GM23338 (cell line): ENCODE data around the gene OR1M1. TPM values are rescaled to one million over a fixed set of nuclear protein-coding genes. Genes with fewer than 3 reads are reported as not detected.

Experiments used
- ATAC-seq: fragments of 200-7000 bp; cut with Tn5 transposase; 3 replicates; pipeline ENCODE4 v1.9.1; 2020
- DNase-seq: peaks from one replicate; pipeline ENCODE4 v3.0.0-alpha.2; 2015; ENCODE audit warnings: low spot score
- H2AFZ ChIP-seq: fragments of 200-600 bp; sonication (generic); 2 replicates; pipeline ENCODE4 v1.8.0; 2016; ENCODE audit warnings: antibody characterized with exemption, mild to moderate bottlenecking, moderate library complexity
- H3F3A ChIP-seq: fragments of 200-600 bp; sonication (generic); replicated peaks from 2 replicates; pipeline ENCODE4 v1.8.0; 2017; ENCODE audit warnings: antibody characterized with exemption, mixed run types, low read depth
- H3K27ac ChIP-seq: fragments of 200-600 bp; sonication (generic); 2 replicates; pipeline ENCODE4 v1.6.1; 2016; ENCODE audit warnings: low read depth
- H3K27me3 ChIP-seq: fragments of 200-600 bp; sonication (generic); 2 replicates; pipeline ENCODE4 v1.8.0; 2016; ENCODE audit warnings: mild to moderate bottlenecking, mixed run types, moderate library complexity; ENCODE audit not compliant: insufficient read depth
- H3K36me3 ChIP-seq: fragments of 200-600 bp; sonication (generic); 2 replicates; pipeline ENCODE4 v1.8.0; 2016; ENCODE audit warnings: mild to moderate bottlenecking; ENCODE audit not compliant: insufficient read depth
- H3K4me1 ChIP-seq: fragments of 200-600 bp; sonication (generic); 2 replicates; pipeline ENCODE4 v1.8.0; 2016; ENCODE audit warnings: mild to moderate bottlenecking, moderate library complexity; ENCODE audit not compliant: insufficient read depth
- H3K4me2 ChIP-seq: fragments of 200-600 bp; sonication (generic); 2 replicates; pipeline ENCODE4 v1.7.1; 2017; ENCODE audit warnings: mixed run types
- H3K4me3 ChIP-seq: fragments of 200-600 bp; sonication (generic); 2 replicates; pipeline ENCODE4 v1.6.1; 2016; ENCODE audit warnings: mixed run types
- H3K79me2 ChIP-seq: fragments of 200-600 bp; sonication (generic); replicated peaks from 2 replicates; pipeline ENCODE4 v1.8.0; 2017; ENCODE audit warnings: mild to moderate bottlenecking; ENCODE audit not compliant: insufficient read depth
- H3K9me2 ChIP-seq: fragments of 200-600 bp; sonication (generic); 2 replicates; pipeline ENCODE4 v1.8.0; 2017; ENCODE audit not compliant: insufficient read depth
- H4K20me1 ChIP-seq: fragments of 200-600 bp; sonication (generic); replicated peaks from 2 replicates; pipeline ENCODE4 v1.8.0; 2017; ENCODE audit warnings: mild to moderate bottlenecking; ENCODE audit not compliant: insufficient read depth
- H3K27ac Mint-ChIP-seq: 2 replicates; pipeline ENCODE4 v1.8.0; 2020; ENCODE audit warnings: inconsistent platforms, mild to moderate bottlenecking, moderate library complexity, mixed read lengths
- H3K27me3 Mint-ChIP-seq: 3 replicates; pipeline ENCODE4 v1.8.0; 2022; ENCODE audit warnings: low read depth, mild to moderate bottlenecking, moderate library complexity, mixed read lengths, inconsistent platforms; ENCODE audit not compliant: insufficient read depth, poor library complexity
- H3K36me3 Mint-ChIP-seq: 3 replicates; pipeline ENCODE4 v1.8.0; 2021; ENCODE audit warnings: low read depth, mild to moderate bottlenecking, inconsistent platforms, moderate library complexity, mixed read lengths
- H3K4me1 Mint-ChIP-seq: 3 replicates; pipeline ENCODE4 v1.8.0; 2020; ENCODE audit warnings: mild to moderate bottlenecking, inconsistent platforms, mixed read lengths
- H3K4me3 Mint-ChIP-seq: 3 replicates; pipeline ENCODE4 v1.8.0; 2021; ENCODE audit warnings: moderate library complexity, mild to moderate bottlenecking, inconsistent platforms, mixed read lengths
- H3K9me3 Mint-ChIP-seq: 3 replicates; pipeline ENCODE4 v1.8.0; 2020; ENCODE audit warnings: moderate library complexity, mild to moderate bottlenecking, inconsistent platforms, mixed read lengths
- CTCF ChIP-seq, 2 experiments: fragments of 200-600 bp in 1 of 2; sonication (generic) in 1 of 2; conservative IDR thresholded peaks; 2 replicates each; pipeline versions ENCODE4 v1.5.1 to v1.6.1; 2016 to 2017; ENCODE audit warnings: antibody characterized with exemption in 2 of 2, low read depth in 2 of 2, mild to moderate bottlenecking in 2 of 2, moderate library complexity in 1 of 2
- NANOG ChIP-seq: IDR thresholded peaks from 2 replicates; pipeline ENCODE4 v1.6.1; 2016; ENCODE audit warnings: antibody characterized with exemption, borderline replicate concordance
- POLR2AphosphoS5 ChIP-seq: IDR thresholded peaks from 2 replicates; pipeline ENCODE4 v1.6.1; 2016; ENCODE audit warnings: antibody characterized with exemption, low read depth
- STAT1 ChIP-seq: IDR thresholded peaks from one replicate; pipeline ENCODE4 v1.6.1; 2016; ENCODE audit warnings: antibody characterized with exemption; ENCODE audit not compliant: unreplicated experiment
- ZNF331 ChIP-seq: fragments of 250-450 bp; sonication (Bioruptor Pico); IDR thresholded peaks from 2 replicates; pipeline ENCODE4 v1.5.0; 2020; ENCODE audit warnings: low read depth, mild to moderate bottlenecking, moderate library complexity
- ZNF462 ChIP-seq: fragments of 250-450 bp; sonication (Bioruptor Pico); IDR thresholded peaks from 2 replicates; pipeline ENCODE4 v1.5.0; 2020; ENCODE audit warnings: mild to moderate bottlenecking, moderate library complexity
- polyA plus RNA-seq: library from polyadenylated mRNA; unstranded; fragments of >200 nt; fragmentation: Nextera tagmentation; extraction: Ambion mirVana; gene quantifications from 2 replicates; pipeline ENCODE4 v1.2.1, GENCODE V29; 2016
- total RNA-seq: library from RNA; depleted of rRNA; stranded (reverse); fragments of >200 nt; shearing (Covaris generic); gene quantifications from 2 replicates; pipeline ENCODE4 v1.2.3, GENCODE V29; 2014
- TF ChIP-seq, protein P1 (sequence below): IDR thresholded peaks from one replicate; pipeline ENCODE4 v1.6.1; 2018; ENCODE audit warnings: antibody characterized with exemption; ENCODE audit not compliant: unreplicated experiment

OR1M1 gene
- total and polyA plus RNA-seq, 2 experiments from 2014 or later: not detected

DNA sequence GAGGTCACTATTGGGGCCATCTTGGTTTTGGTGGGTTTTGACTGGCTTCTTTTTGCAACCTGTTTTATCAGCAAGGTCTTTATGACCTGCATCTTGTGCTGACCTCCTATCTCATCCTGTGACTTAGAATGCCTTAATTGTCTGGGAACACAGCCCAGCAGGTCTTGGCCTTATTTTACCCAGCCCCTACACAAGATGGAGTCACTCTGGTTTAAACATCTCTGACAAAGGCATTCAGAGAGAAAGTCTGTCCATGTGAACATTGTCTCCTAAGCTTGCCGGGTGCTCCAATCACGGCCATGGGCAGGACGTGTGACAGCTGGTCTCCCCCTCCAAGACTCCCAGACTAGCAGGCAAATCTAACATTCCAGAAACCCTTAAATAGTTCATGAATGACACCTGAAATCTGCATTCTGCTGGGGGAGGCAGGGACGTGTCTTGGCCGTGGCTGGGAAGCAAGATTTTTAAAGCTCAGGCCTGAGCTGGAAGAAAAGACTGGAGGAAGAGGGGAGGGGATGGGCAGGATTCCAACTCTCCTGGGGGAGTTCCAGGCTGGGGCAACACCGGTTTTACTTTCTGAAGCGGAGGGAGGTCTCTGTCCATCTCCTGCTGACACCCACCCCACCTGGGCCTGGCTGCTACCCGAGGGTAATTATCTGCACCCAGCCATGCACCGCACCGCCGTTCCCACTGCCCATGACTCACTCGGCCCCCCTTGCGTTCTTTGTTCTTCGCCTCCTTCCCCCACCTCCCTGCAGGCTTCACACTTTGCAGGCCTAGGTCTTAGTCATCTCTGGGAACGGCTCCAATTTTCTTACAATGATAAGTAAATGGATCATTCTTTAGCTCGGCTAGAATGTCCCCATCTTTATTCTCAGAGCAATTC lies 11.6 kb upstream of the OR1M1 start (continued):
- no peak for TF ChIP-seq ZNF462 (CRISPR knock-in tag)
- TF ChIP-seq, protein P1, sequence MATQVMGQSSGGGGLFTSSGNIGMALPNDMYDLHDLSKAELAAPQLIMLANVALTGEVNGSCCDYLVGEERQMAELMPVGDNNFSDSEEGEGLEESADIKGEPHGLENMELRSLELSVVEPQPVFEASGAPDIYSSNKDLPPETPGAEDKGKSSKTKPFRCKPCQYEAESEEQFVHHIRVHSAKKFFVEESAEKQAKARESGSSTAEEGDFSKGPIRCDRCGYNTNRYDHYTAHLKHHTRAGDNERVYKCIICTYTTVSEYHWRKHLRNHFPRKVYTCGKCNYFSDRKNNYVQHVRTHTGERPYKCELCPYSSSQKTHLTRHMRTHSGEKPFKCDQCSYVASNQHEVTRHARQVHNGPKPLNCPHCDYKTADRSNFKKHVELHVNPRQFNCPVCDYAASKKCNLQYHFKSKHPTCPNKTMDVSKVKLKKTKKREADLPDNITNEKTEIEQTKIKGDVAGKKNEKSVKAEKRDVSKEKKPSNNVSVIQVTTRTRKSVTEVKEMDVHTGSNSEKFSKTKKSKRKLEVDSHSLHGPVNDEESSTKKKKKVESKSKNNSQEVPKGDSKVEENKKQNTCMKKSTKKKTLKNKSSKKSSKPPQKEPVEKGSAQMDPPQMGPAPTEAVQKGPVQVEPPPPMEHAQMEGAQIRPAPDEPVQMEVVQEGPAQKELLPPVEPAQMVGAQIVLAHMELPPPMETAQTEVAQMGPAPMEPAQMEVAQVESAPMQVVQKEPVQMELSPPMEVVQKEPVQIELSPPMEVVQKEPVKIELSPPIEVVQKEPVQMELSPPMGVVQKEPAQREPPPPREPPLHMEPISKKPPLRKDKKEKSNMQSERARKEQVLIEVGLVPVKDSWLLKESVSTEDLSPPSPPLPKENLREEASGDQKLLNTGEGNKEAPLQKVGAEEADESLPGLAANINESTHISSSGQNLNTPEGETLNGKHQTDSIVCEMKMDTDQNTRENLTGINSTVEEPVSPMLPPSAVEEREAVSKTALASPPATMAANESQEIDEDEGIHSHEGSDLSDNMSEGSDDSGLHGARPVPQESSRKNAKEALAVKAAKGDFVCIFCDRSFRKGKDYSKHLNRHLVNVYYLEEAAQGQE: no peak

GRCh38 chr19:9076901-9077300 lies 10.0 kb upstream of the OR1M1 start:
- H3K9me3 Mint-ChIP-seq: peaks cover 92% of the 10 kb centered on the region
- DNase-seq: no peak
- H3K36me3 Mint-ChIP-seq: peaks cover 41% of the 10 kb centered on the region
- H3K4me3 ChIP-seq: no peak overlapping the region
- no peaks in the 10 kb centered on the region for H3K79me2 ChIP-seq
- no peaks in the 10 kb centered on the region for H4K20me1 ChIP-seq
- peaks cover 19% of the 10 kb centered on the region for H3K4me1 ChIP-seq
- no peaks in the 10 kb centered on the region for H3K4me1 Mint-ChIP-seq
- peaks cover 7% of the 10 kb centered on the region; the same call in 1 of the 2 replicates for H3K9me2 ChIP-seq
- no peaks in the 10 kb centered on the region; the same call in 1 of the 2 replicates for H3F3A ChIP-seq
- no peak overlapping the region for H3K4me3 Mint-ChIP-seq
- H3K27ac Mint-ChIP-seq: no peak overlapping the region
- no peaks in the 10 kb centered on the region for H3K36me3 ChIP-seq
- ATAC-seq: no peak
- H3K27ac ChIP-seq: no peak overlapping the region
- H3K27me3 Mint-ChIP-seq: peaks cover 3% of the 10 kb centered on the region
- no peak overlapping the region for H3K4me2 ChIP-seq
- H2AFZ ChIP-seq: no peak overlapping the region
- H3K27me3 ChIP-seq: no peaks in the 10 kb centered on the region
- TF ChIP-seq CTCF (conservative IDR thresholded peaks at IDR 0.05; ENCODE audit: low read depth in 2 of 2): no peak
- TF ChIP-seq, protein P1: no peak
- no peak for TF ChIP-seq ZNF331
- TF ChIP-seq POLR2AphosphoS5: no peak
- no peak for TF ChIP-seq STAT1
- no peak for TF ChIP-seq NANOG
